ENCODE results near the gene SLC39A12.

GRCh38 chr10:18075881-18076280 is 124.2 kb downstream of the SLC39A12 start:
- TF ChIP-seq CTCF (optimal IDR thresholded peaks at IDR 0.05 in 1 of 3, IDR thresholded peaks at IDR 0.05 in 1 of 3, conservative IDR thresholded peaks at IDR 0.05 in 1 of 3; ENCODE audit: extremely low read depth in 1 of 3, insufficient read depth in 2 of 3, low read length in 3 of 3) (no peak), EZH2 (IDR thresholded peaks at IDR 0.05; ENCODE audit: low read length) (no peak)

All from keratinocyte (primary cell).